Right lung (tissue), 10 donors: ENCODE results near the gene ZNF165. TPM values are rescaled to one million over a fixed set of nuclear protein-coding genes. Genes with fewer than 3 reads are reported as not detected.
"Not testable (repeated sequence)": the region's sequence is repeated elsewhere in the genome, so short reads cannot be mapped to it uniquely, and the experiment has no call there.

ENCODE experiments used
- DNase-seq, 2 donors: peaks; one replicate each; pipeline ENCODE4 v3.0.0-alpha.2; 2013
- long read RNA-seq, 8 donors: transcript quantifications; one replicate each; lab custom pipeline, GENCODE V29; 2026
- polyA plus RNA-seq, 5 donors: library from polyadenylated mRNA; unstranded; fragments of 120-200 nt; gene quantifications; one replicate each; pipeline versions ENCODE4 v1.2.1 to v1.2.3, GENCODE V29; 2013; ENCODE audit warnings: inconsistent platforms in 1 of 5, low replicate concordance in 1 of 5; ENCODE audit not compliant: insufficient read length in 5 of 5, insufficient read depth in 1 of 5

ZNF165 gene
- 1 to 10 TPM; 2.2 to 3.3 (median 3.2) TPM for polyA plus RNA-seq
- long read RNA-seq, donor 1 = 0 reads
- long read RNA-seq, donor 2 = 0 reads
- long read RNA-seq, donor 3, partial matches to known transcripts = 0 of 5 reads
- long read RNA-seq, donor 3, other reads (novel, unspliced or antisense) = 5 of 5 reads
- long read RNA-seq, donor 4 = 0 reads
- long read RNA-seq, donor 5 = 0 reads
- long read RNA-seq, donor 6, partial matches to known transcripts = 0 of 5 reads
- long read RNA-seq, donor 6, other reads (novel, unspliced or antisense) = 5 of 5 reads
- long read RNA-seq, donor 7, partial matches to known transcripts = 0 of 1 reads
- long read RNA-seq, donor 7, other reads (novel, unspliced or antisense) = 0 of 1 reads
- long read RNA-seq, donor 8 = 0 reads

- not testable (repeated sequence) for DNase-seq
These were observed at the start of gene ZNF165 for GRCh38 chr6:28080381-28080630. ZNF165 (plus strand) TSS chr6:28080568; CDS start chr6:28085481, 4,913 bp downstream.

- DNase-seq = no peak
These were observed 26.8 kb upstream of the ZNF165 start for GRCh38 chr6:28053584-28053983.

DNA sequence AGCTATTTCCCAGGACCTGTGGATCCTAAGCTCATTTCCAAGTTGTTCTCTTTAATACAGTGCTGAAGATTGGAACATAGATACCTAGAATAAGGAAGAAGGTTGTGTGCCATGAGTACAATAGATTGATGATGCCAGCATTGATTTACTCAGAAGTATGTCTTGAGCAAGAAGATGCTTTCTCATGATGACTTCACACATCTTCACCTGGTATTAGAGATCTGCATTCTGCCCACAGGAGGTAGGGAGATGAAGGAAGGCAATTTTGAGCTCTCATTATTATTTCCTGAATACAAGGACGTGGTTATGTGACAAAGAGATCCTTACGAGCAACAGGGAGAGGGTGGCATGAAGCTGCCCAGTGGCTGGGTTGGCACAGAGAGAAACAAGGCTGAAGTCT lies 20.0 kb upstream of the ZNF165 start:
- no peak for DNase-seq

GRCh38 chr6:28064272-28064671 lies 16.1 kb upstream of the ZNF165 start:
- DNase-seq = no peak

DNA sequence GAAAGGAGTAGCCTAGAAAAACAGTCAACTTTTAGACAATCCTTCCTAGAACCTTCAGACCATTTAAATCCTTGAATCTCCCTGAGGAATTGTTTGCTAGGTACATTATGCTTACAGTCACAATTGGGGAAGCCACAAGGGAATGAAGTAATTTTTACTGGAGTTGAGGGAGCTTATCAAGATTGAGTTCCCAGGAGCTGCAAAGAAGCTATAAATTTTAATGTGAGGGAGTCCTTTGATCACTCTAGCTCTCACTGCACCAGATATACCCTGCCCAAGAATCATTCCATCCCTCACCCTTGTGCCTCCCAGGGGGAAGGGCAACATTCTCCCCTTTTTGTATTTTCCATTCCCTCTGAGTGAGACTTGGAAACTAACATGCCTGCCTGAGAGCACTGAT lies 12.3 kb upstream of the ZNF165 start:
- no peak for DNase-seq

DNA sequence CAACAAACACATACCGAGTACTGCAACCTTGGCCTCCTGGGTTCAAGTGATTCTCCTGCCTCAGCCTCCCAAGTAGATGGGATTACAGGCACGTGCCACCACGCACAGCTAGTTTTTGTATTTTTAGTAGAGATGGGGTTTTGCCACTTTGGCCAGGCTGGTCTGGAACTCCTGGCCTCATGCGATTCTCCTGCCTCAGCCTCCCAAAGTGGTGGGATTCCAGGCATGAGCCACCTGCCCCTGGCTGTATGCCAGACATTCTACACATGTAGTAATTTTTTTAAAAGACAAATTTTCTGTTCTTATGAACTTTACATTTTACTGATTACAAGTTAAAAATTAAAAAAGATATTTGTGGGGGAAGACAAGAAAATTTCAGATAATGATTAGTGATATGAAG lies 9.4 kb upstream of the ZNF165 start:
- not testable (repeated sequence) for DNase-seq

DNA sequence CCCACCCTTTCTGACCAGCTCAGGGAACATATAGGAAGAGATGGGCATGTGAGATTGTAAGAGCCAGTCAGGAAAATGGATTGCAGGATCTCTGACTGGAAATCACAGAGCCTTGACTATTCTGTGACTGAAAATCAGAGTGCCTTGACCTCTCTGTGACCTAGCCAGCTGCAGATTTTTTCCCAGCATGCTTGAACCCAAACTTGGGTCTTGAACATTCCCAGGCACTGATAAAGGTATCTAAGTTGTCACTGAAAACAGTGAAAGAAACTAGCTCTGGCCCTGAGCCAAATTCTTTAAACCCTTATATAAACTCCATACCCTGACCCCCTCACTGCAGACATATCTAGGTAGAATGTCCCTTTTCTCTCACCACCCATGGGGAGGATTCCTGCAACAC lies 2.3 kb upstream of the ZNF165 start:
- no peak for DNase-seq

DNA sequence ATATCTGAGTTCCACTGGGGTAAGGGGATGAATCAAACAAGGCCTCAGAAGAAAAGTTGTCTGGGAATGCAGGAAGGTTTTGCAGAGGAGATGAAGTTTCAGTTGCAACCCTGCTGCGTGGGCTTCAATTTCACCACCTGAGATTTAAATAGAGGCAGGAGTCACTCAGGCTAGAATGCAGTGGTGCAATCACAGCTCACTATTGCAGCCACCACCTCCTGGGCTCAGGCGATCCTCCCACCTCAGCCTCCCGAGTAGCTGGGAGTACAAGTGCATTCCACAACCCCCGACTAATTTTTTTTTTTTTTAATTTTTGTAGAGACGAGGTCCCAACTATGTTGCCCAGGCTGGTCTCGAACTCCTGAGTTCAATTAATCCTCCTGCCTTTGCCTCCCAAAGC lies 1.5 kb upstream of the ZNF165 start:
- DNase-seq = no peak

DNA sequence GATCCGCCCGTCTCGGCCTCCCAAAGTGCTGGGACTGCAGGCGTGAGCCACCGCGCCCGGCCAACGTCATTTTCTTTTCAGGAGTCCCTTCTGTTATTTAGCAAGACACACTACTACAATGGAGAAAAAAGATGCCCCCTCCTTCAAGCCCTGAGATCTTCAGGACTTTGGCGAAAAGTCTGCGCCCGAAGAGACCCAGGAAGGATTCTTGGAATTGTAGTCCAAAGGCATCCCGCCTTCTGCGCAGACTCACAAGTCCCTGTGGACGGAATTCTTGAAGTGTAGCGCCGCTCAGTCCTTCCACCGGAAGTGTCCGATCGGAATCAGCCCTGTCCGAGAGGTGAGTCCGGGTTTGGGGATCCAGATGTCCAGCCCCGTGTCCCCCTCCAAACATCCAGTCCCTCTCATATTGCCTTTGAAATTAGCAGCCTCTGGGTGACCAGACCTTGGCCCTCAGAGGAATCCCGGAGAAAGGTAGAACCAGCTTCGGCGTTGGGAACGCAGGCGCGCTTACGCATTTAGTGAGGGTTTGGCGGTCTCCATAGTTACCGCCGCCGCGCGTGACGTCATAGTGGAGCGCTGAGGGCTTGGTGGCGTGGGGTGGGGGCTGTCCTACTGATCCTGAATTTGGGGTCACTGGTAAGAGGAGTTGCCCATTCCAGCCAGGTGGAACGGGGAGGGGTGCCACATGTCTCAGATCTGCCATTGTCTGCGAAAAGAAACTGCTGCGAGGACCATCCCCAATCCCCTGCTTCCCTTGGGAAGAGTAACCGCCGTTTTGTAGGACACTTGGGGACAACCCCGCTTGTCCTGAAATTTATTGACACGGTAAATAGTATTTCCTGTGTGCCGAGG lies 490 bp downstream of the ZNF165 start:
- DNase-seq = peak; percentile 98

DNA sequence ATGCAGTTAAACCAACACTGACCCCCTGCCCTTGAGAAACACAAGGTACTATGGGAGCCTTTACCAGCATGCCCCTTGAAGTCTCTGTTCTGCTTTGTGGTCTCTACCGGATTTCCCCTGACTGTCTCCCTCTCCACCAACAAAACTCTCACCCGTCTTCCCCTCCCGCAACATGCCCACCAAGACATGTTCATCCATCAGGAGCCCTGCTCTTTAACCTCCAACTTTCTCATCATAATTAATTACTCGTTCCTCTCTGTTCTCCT lies 1.1 kb downstream of the ZNF165 start:
- no peak for DNase-seq

DNA sequence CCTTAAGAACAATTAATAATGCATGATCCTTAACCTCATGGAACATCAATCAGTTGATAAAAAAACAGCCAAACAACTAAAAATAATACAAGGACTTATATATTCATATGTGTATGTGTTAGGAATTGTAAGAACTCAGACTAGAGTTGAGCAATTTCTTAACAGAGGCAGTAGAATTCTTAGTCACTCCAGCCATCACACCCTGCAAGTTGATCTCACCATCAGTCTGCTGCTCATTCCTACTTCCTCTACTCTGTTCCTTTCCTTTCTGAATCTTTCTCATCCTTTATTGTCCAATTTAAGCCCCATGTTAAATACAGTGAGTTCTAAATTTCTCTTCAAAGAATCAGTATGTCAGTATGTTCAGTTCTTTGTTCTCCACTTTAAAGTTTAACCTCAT lies 2.6 kb downstream of the ZNF165 start:
- no peak for DNase-seq

GRCh38 chr6:28089054-28089453 lies 8.7 kb downstream of the ZNF165 start:
- DNase-seq = no peak

GRCh38 chr6:28090917-28091586 lies 10.7 kb downstream of the ZNF165 start:
- peak; percentile 23 to 27 for DNase-seq

GRCh38 chr6:28102222-28102621 lies 21.9 kb downstream of the ZNF165 start:
- DNase-seq = not testable (repeated sequence)

DNA sequence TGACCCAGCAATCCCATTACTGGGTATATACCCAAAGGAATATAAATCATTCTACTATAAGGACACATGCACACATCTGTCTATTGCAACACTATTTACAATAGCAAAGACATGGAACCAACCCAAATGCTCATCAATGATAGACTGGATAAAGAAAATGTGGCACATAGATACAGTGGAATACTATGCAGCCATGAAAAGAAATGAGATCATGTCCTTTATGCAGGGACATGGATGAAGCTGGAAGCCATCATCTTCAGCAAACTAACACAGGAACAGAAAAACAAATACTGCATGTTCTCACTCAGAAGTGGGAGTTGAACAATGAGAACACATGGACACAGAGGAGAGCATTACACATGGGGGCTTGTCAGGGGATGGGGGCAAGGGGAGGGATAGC lies 22.3 kb downstream of the ZNF165 start:
- DNase-seq = not testable (repeated sequence)

- DNase-seq = peak; percentile 82 to 83
These were observed 24.2 kb downstream of the ZNF165 start for GRCh38 chr6:28104392-28105244.

GRCh38 chr6:28105245-28105639 lies 24.9 kb downstream of the ZNF165 start:
- DNase-seq = peak in 1 of 2 donors; percentile 24

- DNase-seq = no peak
These were observed 27.1 kb downstream of the ZNF165 start for GRCh38 chr6:28107506-28107905.

- DNase-seq = no peak
These were observed 31.6 kb downstream of the ZNF165 start for GRCh38 chr6:28111964-28112363.

GRCh38 chr6:28115799-28116198 lies 35.4 kb downstream of the ZNF165 start:
- no peak for DNase-seq

- DNase-seq = no peak
These were observed 37.1 kb downstream of the ZNF165 start for GRCh38 chr6:28117386-28118050.
